Hepatocyte (in vitro differentiated cells): Measurements from ENCODE around the gene STXBP6. TPM values are rescaled to one million over a fixed set of nuclear protein-coding genes. Genes with fewer than 3 reads are reported as not detected.

Source experiments
- DNase-seq: peaks from one replicate; pipeline ENCODE4 v3.0.0-alpha.2; 2016; ENCODE audit warnings: low spot score
- H2AFZ ChIP-seq: fragments of 200-600 bp; sonication (generic); 2 replicates; pipeline ENCODE4 v1.6.0; 2016; ENCODE audit warnings: antibody characterized with exemption, mild to moderate bottlenecking
- H3K27ac ChIP-seq: fragments of 200-600 bp; sonication (generic); 2 replicates; pipeline ENCODE4 v1.5.1; 2016; ENCODE audit warnings: mild to moderate bottlenecking
- H3K27me3 ChIP-seq: fragments of 200-600 bp; sonication (generic); 2 replicates; pipeline ENCODE4 v1.6.1; 2016
- H3K36me3 ChIP-seq: fragments of 200-600 bp; sonication (generic); replicated peaks from 2 replicates; pipeline ENCODE4 v1.5.1; 2016; ENCODE audit warnings: low read depth; ENCODE audit not compliant: insufficient read depth
- H3K4me1 ChIP-seq: fragments of 200-600 bp; sonication (generic); 2 replicates; pipeline ENCODE4 v1.5.1; 2016; ENCODE audit warnings: mild to moderate bottlenecking, moderate library complexity; ENCODE audit not compliant: insufficient read depth
- H3K4me2 ChIP-seq: fragments of 200-600 bp; sonication (generic); 2 replicates; pipeline ENCODE4 v1.6.0; 2016
- H3K4me3 ChIP-seq: fragments of 200-600 bp; sonication (generic); 2 replicates; pipeline ENCODE4 v1.5.1; 2016; ENCODE audit warnings: mild to moderate bottlenecking
- H3K79me2 ChIP-seq: fragments of 200-600 bp; sonication (generic); 2 replicates; pipeline ENCODE4 v1.6.0; 2017; ENCODE audit warnings: mild to moderate bottlenecking
- H3K9me2 ChIP-seq: fragments of 200-600 bp; sonication (generic); replicated peaks from 2 replicates; pipeline ENCODE4 v1.6.0; 2017; ENCODE audit warnings: mild to moderate bottlenecking; ENCODE audit not compliant: insufficient read depth
- H3K9me3 ChIP-seq: fragments of 200-600 bp; sonication (generic); 2 replicates; pipeline ENCODE4 v1.5.1; 2016; ENCODE audit warnings: low read depth, mild to moderate bottlenecking
- H4K20me1 ChIP-seq: fragments of 200-600 bp; sonication (generic); 2 replicates; pipeline ENCODE4 v1.6.0; 2016; ENCODE audit warnings: mild to moderate bottlenecking; ENCODE audit not compliant: insufficient read depth, poor library complexity, severe bottlenecking
- CTCF ChIP-seq: fragments of 200-600 bp; sonication (generic); IDR thresholded peaks from 2 replicates; pipeline ENCODE4 v1.5.1; 2016; ENCODE audit warnings: antibody characterized with exemption, mild to moderate bottlenecking; ENCODE audit not compliant: poor library complexity
- EZH2 ChIP-seq: fragments of 200-600 bp; sonication (generic); IDR thresholded peaks from 2 replicates; pipeline ENCODE4 v1.6.1; 2016; ENCODE audit warnings: antibody characterized with exemption, mild to moderate bottlenecking, borderline replicate concordance
- EZH2phosphoT487 ChIP-seq: fragments of 200-600 bp; sonication (generic); IDR thresholded peaks from one replicate; pipeline ENCODE4 v1.6.1; 2018; ENCODE audit warnings: antibody characterized with exemption, mild to moderate bottlenecking, low read depth, moderate library complexity; ENCODE audit not compliant: unreplicated experiment, severe bottlenecking
- WGBS: methylation state at CpG from one replicate; pipeline ENCODE4 v1.1.6; 2016; ENCODE audit warnings: low lambda C conversion rate; ENCODE audit errors: missing lambda C conversion rate; 5-methylcytosine and 5-hydroxymethylcytosine counted together
- polyA plus RNA-seq: library from polyadenylated mRNA; unstranded; fragments of >200 nt; fragmentation: Nextera tagmentation; extraction: Ambion mirVana; gene quantifications from 2 replicates; pipeline ENCODE4 v1.2.1, GENCODE V29; 2016
- total RNA-seq: library from RNA; depleted of rRNA; stranded (reverse); fragments of >200 nt; gene quantifications from 2 replicates; pipeline ENCODE4 v1.2.3, GENCODE V29; 2014

Gene STXBP6
- total and polyA plus RNA-seq, 2 experiments from 2014 or later, result 34.1 to 44.9 TPM

DNA sequence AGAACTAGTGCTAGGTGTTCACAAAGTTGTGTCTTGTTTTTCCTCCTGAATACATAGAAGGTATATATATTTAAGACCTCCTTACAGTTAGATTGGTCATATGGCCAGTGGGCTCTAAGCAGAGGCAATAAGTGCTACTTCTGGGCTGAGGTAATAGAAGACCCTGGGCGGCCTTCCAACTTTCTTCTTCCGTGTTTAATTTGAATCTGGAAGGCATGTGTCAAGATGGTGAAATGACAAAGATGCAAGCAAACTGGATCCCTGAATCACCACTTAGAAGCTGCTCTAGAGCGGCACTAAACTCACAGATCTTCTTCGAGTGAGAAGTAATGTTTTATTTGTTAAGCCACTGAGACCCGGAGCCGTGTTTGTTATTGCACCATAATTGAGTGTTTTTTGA is 215.0 kb downstream of the STXBP6 start:
- no peaks in the 10 kb centered on the region for H3K36me3 ChIP-seq
- DNase-seq, result no peak
- WGBS, result 87% methylated on average over 6 of the region's 6 CpGs
- H3K27ac ChIP-seq, result no peak overlapping the region
- no peaks in the 10 kb centered on the region for H3K9me3 ChIP-seq
- no peaks in the 10 kb centered on the region for H4K20me1 ChIP-seq
- no peak overlapping the region for H3K4me3 ChIP-seq
- H2AFZ ChIP-seq, result no peak overlapping the region
- H3K27me3 ChIP-seq, result no peaks in the 10 kb centered on the region
- H3K4me1 ChIP-seq, result peaks cover 12% of the 10 kb centered on the region
- no peak for TF ChIP-seq EZH2
- no peak for TF ChIP-seq CTCF
- no peak for TF ChIP-seq EZH2phosphoT487
- no peaks in the 10 kb centered on the region for H3K9me2 ChIP-seq
- H3K79me2 ChIP-seq, result no peaks in the 10 kb centered on the region
- no peak overlapping the region for H3K4me2 ChIP-seq

DNA sequence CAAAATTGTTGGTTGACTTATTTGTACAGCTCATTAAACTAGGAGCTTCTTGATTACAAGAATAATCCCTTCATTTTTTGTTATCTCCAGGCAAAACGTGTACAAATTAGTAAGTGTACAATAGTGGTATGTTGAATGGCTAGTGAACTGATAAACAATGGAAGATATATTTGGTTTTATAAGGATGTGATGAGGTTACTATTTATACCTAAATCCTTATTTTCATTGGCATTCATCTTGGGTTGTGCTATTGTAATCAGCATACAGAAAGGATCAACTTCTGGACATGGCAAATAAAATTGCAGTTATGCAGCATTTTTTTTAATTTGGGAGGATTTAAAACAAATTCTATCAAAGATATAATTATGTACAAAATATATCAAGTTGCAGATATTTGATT is 216.6 kb downstream of the STXBP6 start:
- no peak overlapping the region for H3K4me3 ChIP-seq
- H2AFZ ChIP-seq, result no peak overlapping the region
- no peaks in the 10 kb centered on the region for H3K9me3 ChIP-seq
- H3K4me1 ChIP-seq, result peaks cover 1% of the 10 kb centered on the region
- no peaks in the 10 kb centered on the region for H3K27me3 ChIP-seq
- no peak overlapping the region for H3K27ac ChIP-seq
- no peaks in the 10 kb centered on the region for H3K36me3 ChIP-seq
- no peaks in the 10 kb centered on the region for H3K9me2 ChIP-seq
- H4K20me1 ChIP-seq, result no peaks in the 10 kb centered on the region
- H3K79me2 ChIP-seq, result no peaks in the 10 kb centered on the region
- DNase-seq, result no peak
- TF ChIP-seq EZH2 (no peak), CTCF (no peak), EZH2phosphoT487 (no peak)
- no peak overlapping the region for H3K4me2 ChIP-seq
- WGBS, result 81% methylated on average over 1 of the region's 1 CpG

DNA sequence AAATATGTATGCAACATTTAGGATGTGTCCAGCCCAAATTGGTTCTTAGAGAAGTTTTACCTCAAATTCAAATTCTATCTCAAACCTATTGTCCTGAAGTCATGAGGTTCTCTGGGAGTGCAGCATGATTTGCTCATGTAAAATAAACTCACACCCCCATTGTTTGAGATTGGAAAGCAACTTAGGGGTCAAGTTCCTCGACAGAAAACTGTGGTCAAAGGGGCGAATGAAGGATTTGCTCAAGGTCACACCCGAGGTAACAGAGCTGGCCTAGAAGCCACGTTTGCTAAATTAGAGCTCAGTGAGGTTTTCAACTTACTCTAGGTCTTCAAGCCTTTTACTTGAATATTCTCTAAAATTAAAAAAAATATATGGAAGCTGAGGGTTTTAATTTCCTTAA is 218.3 kb downstream of the STXBP6 start:
- Histone ChIP-seq H4K20me1 (no peaks in the 10 kb centered on the region), H3K79me2 (no peaks in the 10 kb centered on the region), H2AFZ (no peak overlapping the region), H3K27ac (no peak overlapping the region), H3K4me1 (no peaks in the 10 kb centered on the region), H3K36me3 (no peaks in the 10 kb centered on the region), H3K4me3 (no peak overlapping the region), H3K27me3 (no peaks in the 10 kb centered on the region), H3K4me2 (no peak overlapping the region), H3K9me3 (no peaks in the 10 kb centered on the region), H3K9me2 (no peaks in the 10 kb centered on the region)
- 80% methylated on average over 4 of the region's 4 CpGs for WGBS
- TF ChIP-seq EZH2 (no peak), EZH2phosphoT487 (no peak), CTCF (no peak)
- DNase-seq, result no peak

DNA sequence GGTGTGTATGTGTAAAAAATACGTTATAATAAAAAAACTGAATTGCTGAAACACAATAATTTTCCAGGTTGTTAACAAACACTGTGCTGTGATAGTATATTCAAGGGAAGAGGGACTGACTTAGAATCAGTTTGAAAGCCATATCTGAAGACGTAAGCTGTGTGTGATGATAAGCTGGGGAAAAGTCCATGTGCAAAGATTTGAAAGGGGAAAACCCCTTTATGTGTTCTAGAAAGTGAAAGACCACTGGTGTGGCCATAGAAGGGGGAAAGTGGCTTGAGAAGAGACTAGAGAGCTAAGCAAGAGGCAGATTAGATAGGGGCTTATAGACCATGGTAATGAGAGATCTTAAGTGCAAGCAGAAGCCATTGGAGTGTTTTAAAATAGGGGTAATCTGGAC is 220.1 kb downstream of the STXBP6 start:
- Histone ChIP-seq H4K20me1 (no peaks in the 10 kb centered on the region), H3K27ac (no peak overlapping the region)

More for the DNA sequence above, 220.1 kb downstream of the STXBP6 start:
- TF ChIP-seq EZH2 (no peak), CTCF (no peak), EZH2phosphoT487 (no peak)
- Histone ChIP-seq H2AFZ (no peak overlapping the region), H3K9me3 (no peaks in the 10 kb centered on the region), H3K9me2 (no peaks in the 10 kb centered on the region), H3K4me1 (no peaks in the 10 kb centered on the region), H3K4me3 (no peak overlapping the region), H3K79me2 (no peaks in the 10 kb centered on the region), H3K4me2 (no peak overlapping the region), H3K36me3 (no peaks in the 10 kb centered on the region), H3K27me3 (no peaks in the 10 kb centered on the region)
- DNase-seq, result no peak
- WGBS, result 34% methylated on average over 2 of the region's 2 CpGs
